Activated CD8-positive, alpha-beta memory T cell treated with anti-CD3 and anti-CD28 coated beads, Interleukin-2, amount 10 ng/mL, durations not matched to agents 7 days and 5 days (primary cell): ENCODE measurements around the gene CRYBB3. TPM values are rescaled to one million over a fixed set of nuclear protein-coding genes. Genes with fewer than 3 reads are reported as not detected.

Experiments
- total RNA-seq, 2 experiments: library from RNA; stranded (reverse); gene quantifications; one replicate each; pipeline ENCODE4 v1.2.3, GENCODE V29; 2021

CRYBB3 gene
- total RNA-seq, 2 experiments from 2014 or later: 0.52 TPM; not detected in 1

Other genes starting within 250 kb of the CRYBB3 start
- gene KIAA1671, start 247.1 kb upstream of the CRYBB3 start, total RNA-seq: 10 to 100 TPM; 11.4 to 20.1 TPM
- not detected for gene CRYBB2, start 19.8 kb downstream of the CRYBB3 start, total RNA-seq